NCI-H1417 (cell line): ENCODE results near the gene KRT84.
"Not testable (repeated sequence)": the region's sequence is repeated elsewhere in the genome, so short reads cannot be mapped to it uniquely, and the experiment has no call there.

ENCODE experiments used
- DNase-seq, 3 experiments: peaks; one replicate each; lab custom pipeline; 2025; lab: John Stamatoyannopoulos, UW

Gene KRT84

GRCh38 chr12:52410589-52411248, 25.3 kb upstream of the KRT84 start:
- DNase-seq: not testable (repeated sequence)

GRCh38 chr12:52407918-52408317, 22.5 kb upstream of the KRT84 start:
- no peak for DNase-seq

GRCh38 chr12:52405922-52406385, 20.5 kb upstream of the KRT84 start, which contains the start of gene KRT82:
Gene KRT82, minus strand, starts transcription at chr12:52406335. Its CDS starts 58 bp downstream, at chr12:52406277.
- no peak for DNase-seq

GRCh38 chr12:52404951-52405350, 19.5 kb upstream of the KRT84 start:
- no peak for DNase-seq

- DNase-seq: no peak
Measured at GRCh38 chr12:52403561-52403960, 18.1 kb upstream of the KRT84 start.

GRCh38 chr12:52402873-52403540, 17.6 kb upstream of the KRT84 start:
- peak in 2 of 3 experiments; percentile 15 to 27 for DNase-seq

GRCh38 chr12:52402377-52402776, 16.9 kb upstream of the KRT84 start:
- DNase-seq: no peak

- DNase-seq: no peak
Measured at GRCh38 chr12:52401926-52402325, 16.5 kb upstream of the KRT84 start.

- no peak for DNase-seq
Measured at GRCh38 chr12:52401526-52401925, 16.1 kb upstream of the KRT84 start.

- DNase-seq: no peak
Measured at GRCh38 chr12:52400906-52401305, 15.5 kb upstream of the KRT84 start.

GRCh38 chr12:52399756-52400155, 14.3 kb upstream of the KRT84 start:
- DNase-seq: no peak

GRCh38 chr12:52398176-52398575, 12.7 kb upstream of the KRT84 start:
- no peak for DNase-seq

- DNase-seq: no peak
Measured at GRCh38 chr12:52396656-52397055, 11.2 kb upstream of the KRT84 start.

GRCh38 chr12:52395761-52396434, 10.4 kb upstream of the KRT84 start:
- peak; percentile 21 to 40 (median 27) for DNase-seq

- DNase-seq: no peak
Measured at GRCh38 chr12:52394836-52395405, 9.5 kb upstream of the KRT84 start.

- DNase-seq: no peak
Measured at GRCh38 chr12:52392465-52393007, 7.1 kb upstream of the KRT84 start.

GRCh38 chr12:52391618-52392002, 6.2 kb upstream of the KRT84 start:
- peak; percentile 55 to 90 (median 73) for DNase-seq

GRCh38 chr12:52390739-52391617, 5.5 kb upstream of the KRT84 start:
- DNase-seq: peak in 1 of 3 experiments; percentile 34

GRCh38 chr12:52389313-52390207, 4.1 kb upstream of the KRT84 start:
- DNase-seq: no peak

- no peak for DNase-seq
Measured at GRCh38 chr12:52387859-52388258, 2.4 kb upstream of the KRT84 start.
